Measurements from ENCODE around the gene PHF1. TPM values are rescaled to one million over a fixed set of nuclear protein-coding genes. Genes with fewer than 3 reads are reported as not detected.

The PHF1 gene
- total RNA-seq, 4 donors from 2014 or later: 8.1 to 48.6 (median 17.3) TPM

GRCh38 chr6:33424855-33425667 lies 14.2 kb downstream of the PHF1 start:
- H3K9me3 ChIP-seq: no peaks in the 10 kb centered on the region
- intact Hi-C loops (cut with DNase I): no loop called here
- peaks cover 38 to 70% (median 40%) of the 10 kb centered on the region in 3 donors for H3K4me1 ChIP-seq
- TF ChIP-seq CTCF (IDR thresholded peaks at IDR 0.05): no peak
- peak in 1 of 4 donors; percentile 43 for TF ChIP-seq POLR2A (IDR thresholded peaks at IDR 0.05)
- H3K27me3 ChIP-seq: no peaks in the 10 kb centered on the region
- H3K36me3 ChIP-seq: no peaks in the 10 kb centered on the region
- peak overlapping the region; percentile 52 to 68 (median 62) for H3K4me3 ChIP-seq
- WGBS, 2 donors: 15 to 16% methylated on average over 12 of the region's 12 CpGs
- H3K27ac ChIP-seq: peak overlapping the region; percentile 91 to 96 (median 94)
- no peak for DNase-seq

- WGBS, 2 donors: 0 to 1% methylated on average over 17 to 25 of the region's 43 CpGs
- TF ChIP-seq POLR2A (IDR thresholded peaks at IDR 0.05): peak in 1 of 4 donors; percentile 48
- TF ChIP-seq CTCF (IDR thresholded peaks at IDR 0.05): peak; percentile 25 to 56 (median 50)
- DNase-seq: no peak
- Histone ChIP-seq H3K9me3 (no peaks in the 10 kb centered on the region), H3K4me1 (peaks cover 40 to 70% (median 49%) of the 10 kb centered on the region in 3 donors), H3K27ac (peak overlapping the region; percentile 91 to 96 (median 94)), H3K27me3 (no peaks in the 10 kb centered on the region), H3K4me3 (peak overlapping the region; percentile 52 to 68 (median 62)), H3K36me3 (no peaks in the 10 kb centered on the region)
- intact Hi-C loops (cut with DNase I): no loop called here
Observed at GRCh38 chr6:33425668-33426577, 15.1 kb downstream of the PHF1 start.

- peak overlapping the region; percentile 91 to 96 (median 94) for H3K27ac ChIP-seq
- intact Hi-C loops (cut with DNase I): no loop called here
- WGBS, 2 donors: 3% methylated on average over 8 to 10 of the region's 12 CpGs
- H3K4me1 ChIP-seq: peaks cover 49 to 74% (median 56%) of the 10 kb centered on the region in 3 donors
- no peaks in the 10 kb centered on the region for H3K36me3 ChIP-seq
- no peaks in the 10 kb centered on the region for H3K27me3 ChIP-seq
- H3K9me3 ChIP-seq: no peaks in the 10 kb centered on the region
- no peak for DNase-seq
- peak overlapping the region; percentile 52 to 68 (median 62) for H3K4me3 ChIP-seq
- TF ChIP-seq POLR2A (IDR thresholded peaks at IDR 0.05) (no peak), CTCF (IDR thresholded peaks at IDR 0.05) (no peak)
Observed at GRCh38 chr6:33426590-33427511, 16.0 kb downstream of the PHF1 start.

GRCh38 chr6:33427585-33428223 lies 16.9 kb downstream of the PHF1 start:
- TF ChIP-seq CTCF (IDR thresholded peaks at IDR 0.05) (no peak), POLR2A (IDR thresholded peaks at IDR 0.05) (no peak)
- Histone ChIP-seq H3K27me3 (no peaks in the 10 kb centered on the region), H3K27ac (peak overlapping the region; percentile 75 to 96 (median 94)), H3K4me3 (peak overlapping the region; percentile 39 to 68 (median 56)), H3K9me3 (no peaks in the 10 kb centered on the region), H3K36me3 (peaks cover 0 to 4% (median 0%) of the 10 kb centered on the region in 3 donors), H3K4me1 (peaks cover 50 to 81% (median 57%) of the 10 kb centered on the region in 3 donors)
- intact Hi-C loops (cut with DNase I): no loop called here
- WGBS, 2 donors: 0% methylated on average over 3 of the region's 79 CpGs; no CpG with 5 or more reads in 1 of the 2 donors
- DNase-seq: no peak

Measured in esophagus squamous epithelium (tissue), 5 donors.